Naive thymus-derived CD4-positive, alpha-beta T cell (primary cell): ENCODE results near the gene NUFIP2. TPM values are rescaled to one million over a fixed set of nuclear protein-coding genes. Genes with fewer than 3 reads are reported as not detected.

Source experiments
- ATAC-seq: fragments of 150-1000 bp; cut with Tn5 transposase; 2 replicates; pipeline ENCODE4 v1.10.0; 2021; ENCODE audit warnings: mild to moderate bottlenecking, moderate library complexity
- CTCF ChIA-PET: fragments of 350-600 bp; sonication (Branson Sonifier 250); formaldehyde crosslinking; loops from one replicate; lab custom pipeline; 2021; ENCODE audit warnings: antibody characterized with exemption; lab: Charles Lee
- POLR2A ChIA-PET: fragments of 350-600 bp; sonication (Branson Sonifier 250); formaldehyde crosslinking; loops from one replicate; lab custom pipeline; 2021; ENCODE audit warnings: antibody characterized with exemption, inconsistent platforms; lab: Charles Lee
- DNase-seq, 9 donors: peaks; one replicate each; pipeline versions ENCODE4 v3.0.0 to v3.0.0-alpha.2; 2020 to 2022; ENCODE audit warnings: mixed read lengths in 1 of 9
- H3K27ac ChIP-seq: one replicate; pipeline ENCODE4 v1.7.0; 2013; ENCODE audit warnings: mild to moderate bottlenecking, low read depth, low read length, moderate library complexity
- H3K27me3 ChIP-seq, 2 donors: one replicate each; pipeline ENCODE4 v1.7.0; 2013; ENCODE audit warnings: low read length in 2 of 2, mild to moderate bottlenecking in 2 of 2, moderate library complexity in 2 of 2; ENCODE audit not compliant: control insufficient read depth in 2 of 2, insufficient read depth in 2 of 2
- H3K36me3 ChIP-seq, 3 experiments: 1 replicate in 2 of 3; 2 replicates in 1 of 3; pipeline ENCODE4 v1.7.0; 2013; ENCODE audit warnings: low read length in 3 of 3, mild to moderate bottlenecking in 3 of 3, moderate library complexity in 1 of 3; ENCODE audit not compliant: insufficient read depth in 3 of 3, control insufficient read depth in 2 of 3
- H3K4me1 ChIP-seq, 2 donors: one replicate each; pipeline ENCODE4 v1.7.0; 2013; ENCODE audit warnings: low read length in 2 of 2, mild to moderate bottlenecking in 2 of 2, moderate library complexity in 1 of 2; ENCODE audit not compliant: control insufficient read depth in 2 of 2, insufficient read depth in 2 of 2
- H3K4me3 ChIP-seq: 2 replicates; pipeline ENCODE4 v1.7.0; 2013; ENCODE audit warnings: mild to moderate bottlenecking, low read length
- H3K9me3 ChIP-seq, 3 experiments: 1 replicate in 2 of 3; 2 replicates in 1 of 3; pipeline ENCODE4 v1.7.0; 2013; ENCODE audit warnings: low read length in 3 of 3; ENCODE audit not compliant: control insufficient read depth in 2 of 3
- H3K27ac Mint-ChIP-seq, 9 donors: one replicate each; pipeline ENCODE4 v1.8.0; 2020 to 2022; ENCODE audit warnings: mixed read lengths in 9 of 9, mild to moderate bottlenecking in 8 of 9, moderate library complexity in 5 of 9, inconsistent platforms in 2 of 9
- H3K27me3 Mint-ChIP-seq, 5 donors: one replicate each; pipeline ENCODE4 v1.8.0; 2021 to 2022; ENCODE audit warnings: mixed read lengths in 5 of 5, mild to moderate bottlenecking in 1 of 5
- H3K36me3 Mint-ChIP-seq, 5 donors: one replicate each; pipeline ENCODE4 v1.8.0; 2020 to 2022; ENCODE audit warnings: mixed read lengths in 5 of 5, mild to moderate bottlenecking in 3 of 5, inconsistent platforms in 1 of 5
- H3K4me1 Mint-ChIP-seq, 7 donors: one replicate each; pipeline ENCODE4 v1.8.0; 2020 to 2022; ENCODE audit warnings: mixed read lengths in 7 of 7, mild to moderate bottlenecking in 3 of 7, inconsistent platforms in 1 of 7
- H3K4me3 Mint-ChIP-seq, 10 donors: one replicate each; pipeline ENCODE4 v1.8.0; 2020 to 2022; ENCODE audit warnings: mild to moderate bottlenecking in 10 of 10, mixed read lengths in 10 of 10, moderate library complexity in 6 of 10, inconsistent platforms in 2 of 10
- H3K9me3 Mint-ChIP-seq, 11 donors: one replicate each; pipeline ENCODE4 v1.8.0; 2020 to 2022; ENCODE audit warnings: mixed read lengths in 11 of 11, mild to moderate bottlenecking in 4 of 11, inconsistent platforms in 1 of 11, moderate library complexity in 1 of 11
- intact Hi-C, 2 donors: fragments of 100-400 bp; cut with micrococcal nuclease; formaldehyde crosslinking; loops; one replicate each; pipeline ENCODE4 v1.15.1; 2023
- polyA plus RNA-seq, 2 donors: library from polyadenylated mRNA; unstranded; fragments of 300-500 nt; fragmentation: Illumina TruSeq; gene quantifications; one replicate each; pipeline ENCODE4 v1.2.3, GENCODE V29; 2021
- total RNA-seq, 6 experiments: library from RNA in 5 of 6; stranded (reverse) in 5 of 6; gene quantifications; 1 replicate in 5 of 6; 2 replicates in 1 of 6; pipeline ENCODE4 v1.2.3 and lab custom pipeline; 2021 to 2026

Gene NUFIP2
- total and polyA plus RNA-seq, 7 experiments from 2014 or later, result 5.3 to 85.3 (median 63.9) TPM

- no peak overlapping the region for H3K4me3 ChIP-seq
- POLR2A ChIA-PET, result no interaction called here
- H3K4me3 Mint-ChIP-seq, result no peak overlapping the region
- no peaks in the 10 kb centered on the region for H3K36me3 Mint-ChIP-seq
- H3K27ac ChIP-seq, result no peak overlapping the region
- ATAC-seq, result no peak
- H3K9me3 ChIP-seq, result no peaks in the 10 kb centered on the region
- intact Hi-C loops, result no loop called here
- H3K27me3 Mint-ChIP-seq, result peaks cover 0 to 3% (median 0%) of the 10 kb centered on the region in 5 donors
- H3K4me1 ChIP-seq, result no peaks in the 10 kb centered on the region
- peaks cover 0 to 4% (median 0%) of the 10 kb centered on the region in 7 donors for H3K4me1 Mint-ChIP-seq
- CTCF ChIA-PET, result no interaction called here
- no peaks in the 10 kb centered on the region for H3K27me3 ChIP-seq
- H3K27ac Mint-ChIP-seq, result no peak overlapping the region
- no peaks in the 10 kb centered on the region for H3K36me3 ChIP-seq
- H3K9me3 Mint-ChIP-seq, result no peaks in the 10 kb centered on the region
- no peak for DNase-seq
Measured at GRCh38 chr17:29327412-29327811, 33.5 kb upstream of the NUFIP2 start.

GRCh38 chr17:29326023-29326813 is 32.3 kb upstream of the NUFIP2 start:
- intact Hi-C loops, result no loop called here
- H3K4me1 Mint-ChIP-seq, result peaks cover 0 to 3% (median 0%) of the 10 kb centered on the region in 7 donors
- no peak overlapping the region for H3K27ac Mint-ChIP-seq
- no peaks in the 10 kb centered on the region for H3K9me3 ChIP-seq
- H3K27me3 ChIP-seq, result no peaks in the 10 kb centered on the region
- peaks cover 0 to 6% (median 0%) of the 10 kb centered on the region in 5 donors for H3K27me3 Mint-ChIP-seq
- no peak for ATAC-seq
- H3K4me3 ChIP-seq, result no peak overlapping the region
- no peak overlapping the region for H3K27ac ChIP-seq
- ChIA-PET POLR2A (interaction anchor here (0.6 kb wide), 1 partner anchor 484 kb away, joined by 3 read pairs; no protein-coding TSS in a partner anchor), CTCF (no interaction called here)
- no peaks in the 10 kb centered on the region for H3K36me3 ChIP-seq
- no peak overlapping the region for H3K4me3 Mint-ChIP-seq
- H3K4me1 ChIP-seq, result no peaks in the 10 kb centered on the region
- DNase-seq, result no peak
- no peaks in the 10 kb centered on the region for H3K36me3 Mint-ChIP-seq
- H3K9me3 Mint-ChIP-seq, result no peaks in the 10 kb centered on the region

GRCh38 chr17:29322363-29322762 is 28.4 kb upstream of the NUFIP2 start:
- CTCF ChIA-PET, result interaction anchor here (0.9 kb wide), 1 partner anchor 47 kb away, joined by 3 read pairs; no protein-coding TSS in a partner anchor
- POLR2A ChIA-PET, result no interaction called here

GRCh38 chr17:29303386-29303785 is 9.4 kb upstream of the NUFIP2 start:
- H3K4me3 Mint-ChIP-seq, result no peak overlapping the region
- POLR2A ChIA-PET, result interaction anchor here (2.1 kb wide), 1 partner anchor 9 kb away, joined by 10 read pairs; the partner anchor contains the start of gene NUFIP2
- no peak for ATAC-seq

More at GRCh38 chr17:29322363-29322762, 28.4 kb upstream of the NUFIP2 start:
- no peaks in the 10 kb centered on the region for H3K36me3 Mint-ChIP-seq
- H3K27me3 Mint-ChIP-seq, result peaks cover 0 to 12% (median 0%) of the 10 kb centered on the region in 5 donors
- H3K4me1 Mint-ChIP-seq, result peaks cover 0 to 3% (median 0%) of the 10 kb centered on the region in 7 donors
- H3K4me1 ChIP-seq, result no peaks in the 10 kb centered on the region
- no peak overlapping the region for H3K27ac ChIP-seq
- no peaks in the 10 kb centered on the region for H3K36me3 ChIP-seq
- H3K4me3 Mint-ChIP-seq, result no peak overlapping the region
- no peaks in the 10 kb centered on the region for H3K9me3 Mint-ChIP-seq
- H3K4me3 ChIP-seq, result no peak overlapping the region
- H3K27me3 ChIP-seq, result no peaks in the 10 kb centered on the region
- no peak for DNase-seq
- ATAC-seq, result no peak
- H3K27ac Mint-ChIP-seq, result no peak overlapping the region
- intact Hi-C loops, result no loop called here
- no peaks in the 10 kb centered on the region for H3K9me3 ChIP-seq

GRCh38 chr17:29299031-29299430 is 5.1 kb upstream of the NUFIP2 start:
- peaks cover 0 to 1% (median 0%) of the 10 kb centered on the region in 5 donors for H3K36me3 Mint-ChIP-seq
- intact Hi-C loops, result loop anchor here in 1 of 2 donors (10.0 kb wide), 1 partner anchor 466 kb away; no protein-coding TSS in a partner anchor
- H3K4me1 Mint-ChIP-seq, result peaks cover 4 to 18% (median 12%) of the 10 kb centered on the region in 7 donors
- Histone ChIP-seq H3K4me3 (no peak overlapping the region), H3K27me3 (no peaks in the 10 kb centered on the region), H3K27ac (no peak overlapping the region), H3K9me3 (no peaks in the 10 kb centered on the region), H3K36me3 (no peaks in the 10 kb centered on the region), H3K4me1 (peaks cover 0 to 7% of the 10 kb centered on the region in 2 donors)
- peaks cover 0 to 6% (median 0%) of the 10 kb centered on the region in 5 donors for H3K27me3 Mint-ChIP-seq
- CTCF ChIA-PET, result interaction anchor here (0.6 kb wide), 1 partner anchor 42 kb away, joined by 4 read pairs; no protein-coding TSS in a partner anchor
- H3K4me3 Mint-ChIP-seq, result no peak overlapping the region
- POLR2A ChIA-PET, result no interaction called here
- no peak overlapping the region for H3K27ac Mint-ChIP-seq
- ATAC-seq (no peak), DNase-seq (no peak)
- H3K9me3 Mint-ChIP-seq, result peaks cover 0 to 2% (median 0%) of the 10 kb centered on the region in 11 donors

More at GRCh38 chr17:29303386-29303785, 9.4 kb upstream of the NUFIP2 start:
- Histone ChIP-seq H3K36me3 (no peaks in the 10 kb centered on the region), H3K4me1 (no peaks in the 10 kb centered on the region), H3K9me3 (no peaks in the 10 kb centered on the region), H3K27me3 (no peaks in the 10 kb centered on the region), H3K4me3 (no peak overlapping the region), H3K27ac (no peak overlapping the region)
- Mint-ChIP-seq H3K4me1 (peaks cover 0 to 8% (median 4%) of the 10 kb centered on the region in 7 donors), H3K27ac (no peak overlapping the region), H3K27me3 (peaks cover 0 to 6% (median 0%) of the 10 kb centered on the region in 5 donors), H3K36me3 (no peaks in the 10 kb centered on the region), H3K9me3 (no peaks in the 10 kb centered on the region)
- intact Hi-C loops, result no loop called here
- CTCF ChIA-PET, result no interaction called here
- no peak for DNase-seq

GRCh38 chr17:29295420-29295819 is 1.5 kb upstream of the NUFIP2 start:
- Histone ChIP-seq H3K4me3 (no peak overlapping the region), H3K27ac (peak overlapping the region; percentile 22), H3K4me1 (peaks cover 15 to 23% of the 10 kb centered on the region in 2 donors), H3K9me3 (no peaks in the 10 kb centered on the region), H3K27me3 (no peaks in the 10 kb centered on the region), H3K36me3 (peaks cover 0 to 10% (median 0%) of the 10 kb centered on the region in 3 experiments)
- peaks cover 16 to 33% (median 29%) of the 10 kb centered on the region in 7 donors for H3K4me1 Mint-ChIP-seq
- peaks cover 0 to 18% (median 3%) of the 10 kb centered on the region in 5 donors for H3K36me3 Mint-ChIP-seq
- peaks cover 0 to 7% (median 0%) of the 10 kb centered on the region in 11 donors for H3K9me3 Mint-ChIP-seq
- ATAC-seq, result no peak
- ChIA-PET CTCF (no interaction called here), POLR2A (interaction anchor here (1.2 kb wide), 1 partner anchor 9 kb away, joined by 3 read pairs; no protein-coding TSS in a partner anchor)
- no peak for DNase-seq
- peaks cover 0 to 4% (median 0%) of the 10 kb centered on the region in 5 donors for H3K27me3 Mint-ChIP-seq
- H3K27ac Mint-ChIP-seq, result peak overlapping the region; percentile 27 to 99 (median 87)
- intact Hi-C loops, result loop anchor here (2.0 to 10.0 kb wide), 4 partner anchors 75 to 1529 kb away; partner anchors contain the start of gene CRLF3 (in 1 of the 2)
- H3K4me3 Mint-ChIP-seq, result peak overlapping the region in 9 of 10 donors; percentile 39 to 100 (median 54)
